ENCODE results near the gene SH3GLB1. TPM values are rescaled to one million over a fixed set of nuclear protein-coding genes. Genes with fewer than 3 reads are reported as not detected.
A peak's percentile ranks its signal among the peaks of the same experiment; 100 is the strongest.

Gene SH3GLB1
- total and polyA plus RNA-seq, 9 of the 15 experiments (the other 6 are each of a cell fraction or from before 2014, with no cell fraction given), result 8.6 to 34.2 (median 24.2) TPM

DNA sequence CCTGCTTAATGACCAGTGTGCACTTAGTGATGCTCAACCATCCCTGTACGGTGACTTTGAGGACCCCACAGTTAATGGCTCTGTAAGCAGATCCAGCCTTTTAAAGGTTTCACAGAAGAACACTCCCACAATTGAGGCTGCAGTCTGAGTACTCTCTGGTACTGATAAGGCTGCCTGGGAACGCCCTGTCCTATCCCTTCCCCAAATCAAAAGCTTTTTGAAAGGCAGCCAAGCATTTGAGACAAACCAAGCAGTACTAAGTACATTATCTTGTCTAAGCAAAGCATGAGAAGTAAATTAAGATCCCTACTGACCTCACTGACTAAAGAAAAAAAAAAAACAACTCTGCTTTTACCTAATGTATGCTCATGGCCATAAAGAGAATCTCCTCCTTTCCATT, 60.7 kb downstream of the SH3GLB1 start (continued):
- TF ChIP-seq HNRNPK (IDR thresholded peaks at IDR 0.05; ENCODE audit: low read depth, low read length, poor library complexity, severe bottlenecking) (no peak), SMARCA4 (IDR thresholded peaks at IDR 0.05) (peak; percentile 85), MECOM (CRISPR knock-in tag; IDR thresholded peaks at IDR 0.05) (0 out of 2 replicates have a peak, but pooled peaks have one; percentile 24), KLF1 (tag; IDR thresholded peaks at IDR 0.05) (0 out of 2 replicates have a peak, but pooled peaks have one; percentile 31), CBX3 (IDR thresholded peaks at IDR 0.05; ENCODE audit: borderline replicate concordance in 1 of 2, low read length in 2 of 2) (peak in 1 of 2 experiments; percentile 61; a peak in 1 of 3 replicates), MTA2 (IDR thresholded peaks at IDR 0.05; ENCODE audit: low read depth) (peak; percentile 53), CBX5 (IDR thresholded peaks at IDR 0.05; ENCODE audit: borderline replicate concordance, low read depth) (peak; percentile 58; the same call in 1 of the 2 replicates), DPF2 (IDR thresholded peaks at IDR 0.05) (peak; percentile 84), ARID1B (IDR thresholded peaks at IDR 0.05) (peak; percentile 89), NFIC (IDR thresholded peaks at IDR 0.05) (peak; percentile 90), TBL1XR1 (IDR thresholded peaks at IDR 0.05; ENCODE audit: low read length in 2 of 2) (peak in 1 of 2 experiments; percentile 79; a peak in 1 of 4 replicates), KAT8 (IDR thresholded peaks at IDR 0.05; ENCODE audit: low read depth) (no peak), ZFP1 (CRISPR knock-in tag; IDR thresholded peaks at IDR 0.05) (no peak), POLR2AphosphoS5 (IDR thresholded peaks at IDR 0.05; ENCODE audit: control insufficient read depth, insufficient read depth, low read depth, low read length) (peak; percentile 65; the same call in 1 of the 2 replicates), ATF4 (CRISPR knock-in tag; IDR thresholded peaks at IDR 0.05) (no peak), TAL1 (IDR thresholded peaks at IDR 0.05) (peak; percentile 75), HDAC1 (IDR thresholded peaks at IDR 0.05) (peak in 1 of 2 experiments; percentile 90; a peak in 2 of 4 replicates), TAF1 (IDR thresholded peaks at IDR 0.05; ENCODE audit: control insufficient read depth, extremely low read depth, insufficient read depth, low read length, severe bottlenecking) (no peak), LEF1 (IDR thresholded peaks at IDR 0.05) (peak; percentile 59; the same call in 1 of the 2 replicates), ZBTB1 (CRISPR knock-in tag; IDR thresholded peaks at IDR 0.05; ENCODE audit: borderline replicate concordance, low read depth) (no peak)
- TF ChIP-seq, protein P1, sequence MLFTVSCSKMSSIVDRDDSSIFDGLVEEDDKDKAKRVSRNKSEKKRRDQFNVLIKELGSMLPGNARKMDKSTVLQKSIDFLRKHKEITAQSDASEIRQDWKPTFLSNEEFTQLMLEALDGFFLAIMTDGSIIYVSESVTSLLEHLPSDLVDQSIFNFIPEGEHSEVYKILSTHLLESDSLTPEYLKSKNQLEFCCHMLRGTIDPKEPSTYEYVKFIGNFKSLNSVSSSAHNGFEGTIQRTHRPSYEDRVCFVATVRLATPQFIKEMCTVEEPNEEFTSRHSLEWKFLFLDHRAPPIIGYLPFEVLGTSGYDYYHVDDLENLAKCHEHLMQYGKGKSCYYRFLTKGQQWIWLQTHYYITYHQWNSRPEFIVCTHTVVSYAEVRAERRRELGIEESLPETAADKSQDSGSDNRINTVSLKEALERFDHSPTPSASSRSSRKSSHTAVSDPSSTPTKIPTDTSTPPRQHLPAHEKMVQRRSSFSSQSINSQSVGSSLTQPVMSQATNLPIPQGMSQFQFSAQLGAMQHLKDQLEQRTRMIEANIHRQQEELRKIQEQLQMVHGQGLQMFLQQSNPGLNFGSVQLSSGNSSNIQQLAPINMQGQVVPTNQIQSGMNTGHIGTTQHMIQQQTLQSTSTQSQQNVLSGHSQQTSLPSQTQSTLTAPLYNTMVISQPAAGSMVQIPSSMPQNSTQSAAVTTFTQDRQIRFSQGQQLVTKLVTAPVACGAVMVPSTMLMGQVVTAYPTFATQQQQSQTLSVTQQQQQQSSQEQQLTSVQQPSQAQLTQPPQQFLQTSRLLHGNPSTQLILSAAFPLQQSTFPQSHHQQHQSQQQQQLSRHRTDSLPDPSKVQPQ (CRISPR knock-in tag; IDR thresholded peaks at IDR 0.05; ENCODE audit: borderline replicate concordance), result no peak
- TF ChIP-seq, protein P2, sequence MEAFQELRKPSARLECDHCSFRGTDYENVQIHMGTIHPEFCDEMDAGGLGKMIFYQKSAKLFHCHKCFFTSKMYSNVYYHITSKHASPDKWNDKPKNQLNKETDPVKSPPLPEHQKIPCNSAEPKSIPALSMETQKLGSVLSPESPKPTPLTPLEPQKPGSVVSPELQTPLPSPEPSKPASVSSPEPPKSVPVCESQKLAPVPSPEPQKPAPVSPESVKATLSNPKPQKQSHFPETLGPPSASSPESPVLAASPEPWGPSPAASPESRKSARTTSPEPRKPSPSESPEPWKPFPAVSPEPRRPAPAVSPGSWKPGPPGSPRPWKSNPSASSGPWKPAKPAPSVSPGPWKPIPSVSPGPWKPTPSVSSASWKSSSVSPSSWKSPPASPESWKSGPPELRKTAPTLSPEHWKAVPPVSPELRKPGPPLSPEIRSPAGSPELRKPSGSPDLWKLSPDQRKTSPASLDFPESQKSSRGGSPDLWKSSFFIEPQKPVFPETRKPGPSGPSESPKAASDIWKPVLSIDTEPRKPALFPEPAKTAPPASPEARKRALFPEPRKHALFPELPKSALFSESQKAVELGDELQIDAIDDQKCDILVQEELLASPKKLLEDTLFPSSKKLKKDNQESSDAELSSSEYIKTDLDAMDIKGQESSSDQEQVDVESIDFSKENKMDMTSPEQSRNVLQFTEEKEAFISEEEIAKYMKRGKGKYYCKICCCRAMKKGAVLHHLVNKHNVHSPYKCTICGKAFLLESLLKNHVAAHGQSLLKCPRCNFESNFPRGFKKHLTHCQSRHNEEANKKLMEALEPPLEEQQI (IDR thresholded peaks at IDR 0.05), result 0 out of 2 replicates have a peak, but pooled peaks have one; percentile 41
- TF ChIP-seq, protein P3, sequence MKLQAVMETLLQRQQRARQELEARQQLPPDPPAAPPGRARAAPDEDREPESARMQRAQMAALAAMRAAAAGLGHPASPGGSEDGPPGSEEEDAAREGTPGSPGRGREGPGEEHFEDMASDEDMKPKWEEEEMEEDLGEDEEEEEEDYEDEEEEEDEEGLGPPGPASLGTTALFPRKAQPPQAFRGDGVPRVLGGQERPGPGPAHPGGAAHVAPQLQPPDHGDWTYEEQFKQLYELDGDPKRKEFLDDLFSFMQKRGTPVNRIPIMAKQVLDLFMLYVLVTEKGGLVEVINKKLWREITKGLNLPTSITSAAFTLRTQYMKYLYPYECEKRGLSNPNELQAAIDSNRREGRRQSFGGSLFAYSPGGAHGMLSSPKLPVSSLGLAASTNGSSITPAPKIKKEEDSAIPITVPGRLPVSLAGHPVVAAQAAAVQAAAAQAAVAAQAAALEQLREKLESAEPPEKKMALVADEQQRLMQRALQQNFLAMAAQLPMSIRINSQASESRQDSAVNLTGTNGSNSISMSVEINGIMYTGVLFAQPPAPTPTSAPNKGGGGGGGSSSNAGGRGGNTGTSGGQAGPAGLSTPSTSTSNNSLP (IDR thresholded peaks at IDR 0.05; ENCODE audit: borderline replicate concordance, low read depth, low read length), result peak; percentile 18; the same call in 1 of the 2 replicates

Data from K562 (cell line).